Measurements from ENCODE around the gene WDR45B.

Gene WDR45B

DNA sequence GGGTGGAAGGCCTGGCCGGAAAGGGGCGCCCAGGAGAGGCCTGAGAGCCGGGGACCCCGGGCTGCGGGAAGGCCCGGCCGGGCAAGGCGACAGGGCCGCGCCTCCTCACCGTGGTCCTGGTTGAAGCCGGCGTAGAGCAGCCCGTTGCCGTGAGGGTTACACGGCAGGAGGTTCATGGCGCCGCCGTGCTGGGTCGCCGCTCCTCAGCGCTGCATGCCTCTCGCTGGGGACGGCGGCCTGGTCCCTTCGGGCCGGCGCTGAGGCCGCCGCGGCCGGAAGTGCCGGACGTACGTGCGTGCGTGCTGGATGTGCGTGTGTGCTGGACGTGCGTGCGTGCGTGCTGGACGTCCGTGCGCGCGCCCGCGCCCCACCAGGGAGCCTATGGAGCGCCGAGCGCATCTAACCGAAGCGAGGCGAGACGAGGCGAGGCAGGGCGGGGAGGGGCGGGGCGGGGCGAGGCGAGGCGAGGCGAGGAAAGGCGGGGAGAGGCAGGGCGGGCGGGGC, at the start of gene WDR45B:
Gene WDR45B, minus strand, starts transcription at position 280 of the 504 bp plus-strand sequence. Its CDS starts 104 bp downstream, at position 176.
- peak; percentile 89 for DNase-seq

DNA sequence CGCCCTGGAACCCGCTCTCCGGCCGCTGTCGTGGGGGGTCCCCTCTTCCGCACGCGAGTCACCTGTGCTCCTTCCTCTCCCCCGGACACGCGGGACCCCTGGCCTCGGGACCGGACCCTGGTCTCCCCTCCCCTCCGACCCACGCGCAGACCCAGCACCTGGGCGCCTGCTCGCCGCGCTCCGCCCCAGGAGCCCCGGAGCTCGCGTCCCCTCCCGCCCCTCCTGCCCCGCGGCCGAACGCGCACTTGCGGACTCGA, 49.5 kb upstream of the WDR45B start:
- no peak for DNase-seq

DNA sequence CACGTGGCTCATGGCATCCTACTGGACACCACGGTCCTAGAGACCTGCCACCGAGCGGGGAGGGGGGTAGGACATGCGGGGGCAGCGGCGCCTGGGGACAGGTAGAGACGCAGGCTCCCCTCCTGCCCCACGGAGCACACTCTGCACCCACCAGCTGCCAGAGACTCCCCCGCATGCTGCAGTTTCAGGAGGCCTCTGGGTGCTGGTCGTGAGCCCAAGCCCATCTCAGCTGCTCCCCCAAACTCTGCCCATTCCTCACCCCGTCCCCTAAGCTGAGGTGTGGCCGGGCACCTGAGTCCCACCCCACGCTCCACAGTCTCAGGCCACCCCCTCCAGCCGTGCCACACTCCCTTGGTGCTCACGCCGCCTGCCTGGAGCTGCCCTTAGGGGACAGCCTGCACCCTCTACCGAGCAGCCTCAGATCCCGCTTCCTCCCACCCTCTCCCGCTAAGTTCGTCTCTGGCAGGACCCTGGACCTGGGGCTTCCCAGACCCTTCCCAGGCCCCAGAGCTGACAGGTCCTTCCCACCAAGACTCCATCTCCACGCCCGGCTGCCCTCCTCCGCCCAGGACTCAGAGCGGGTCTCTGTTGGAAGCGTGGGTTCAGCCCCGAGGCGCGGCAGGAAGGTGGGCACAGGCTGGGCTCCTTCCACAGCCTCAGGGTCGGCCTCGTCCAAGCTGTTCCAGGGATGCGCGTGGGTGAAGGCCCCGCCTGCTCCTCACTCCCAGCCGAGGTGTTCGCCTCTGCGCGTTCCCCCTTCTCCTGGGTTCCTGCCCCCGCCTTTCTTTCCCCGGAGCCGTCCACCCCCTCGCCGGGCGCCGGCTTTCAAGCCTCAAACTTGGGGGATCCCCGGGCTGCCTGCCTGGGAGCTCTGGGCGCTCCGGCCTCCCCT, 48.9 kb upstream of the WDR45B start:
- DNase-seq, result no peak

DNA sequence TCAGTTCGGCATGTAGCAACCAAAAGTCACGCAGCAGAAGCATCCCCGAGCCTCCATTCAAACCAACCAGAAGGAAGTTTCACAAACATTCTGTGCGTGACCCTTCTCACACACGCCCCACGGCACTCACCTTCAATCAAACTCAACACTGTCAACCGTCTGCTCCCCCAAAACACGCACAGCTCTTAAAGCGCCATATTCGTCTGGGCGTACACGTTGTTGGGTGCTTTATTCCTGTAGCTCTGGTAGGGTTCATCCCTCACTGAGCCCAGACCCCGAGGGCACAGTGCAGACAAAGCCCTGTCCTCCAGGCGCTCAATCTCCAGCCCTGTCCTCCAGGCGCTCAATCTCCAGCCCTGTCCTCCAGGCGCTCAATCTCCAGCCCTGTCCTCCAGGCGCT, 48.0 kb upstream of the WDR45B start:
- no peak for DNase-seq

DNA sequence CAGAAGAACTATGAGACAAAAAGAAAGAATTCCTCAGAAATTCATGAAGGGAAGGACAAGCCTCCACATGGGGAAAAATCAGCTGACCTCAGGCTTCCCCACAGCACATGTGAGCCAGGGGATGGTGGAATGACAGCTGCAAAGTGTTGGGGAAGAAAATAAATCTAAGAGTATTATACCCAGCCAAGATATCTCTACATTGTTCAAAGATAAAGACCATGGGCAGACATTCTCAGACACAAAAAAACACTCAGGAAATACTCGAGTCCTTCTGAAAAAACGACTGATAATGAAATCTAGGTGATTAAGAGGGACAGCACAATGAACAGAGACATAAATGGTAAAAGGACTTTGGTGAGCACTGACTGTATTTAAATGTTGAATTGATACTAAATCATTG, 46.4 kb upstream of the WDR45B start:
- DNase-seq, result no peak

DNA sequence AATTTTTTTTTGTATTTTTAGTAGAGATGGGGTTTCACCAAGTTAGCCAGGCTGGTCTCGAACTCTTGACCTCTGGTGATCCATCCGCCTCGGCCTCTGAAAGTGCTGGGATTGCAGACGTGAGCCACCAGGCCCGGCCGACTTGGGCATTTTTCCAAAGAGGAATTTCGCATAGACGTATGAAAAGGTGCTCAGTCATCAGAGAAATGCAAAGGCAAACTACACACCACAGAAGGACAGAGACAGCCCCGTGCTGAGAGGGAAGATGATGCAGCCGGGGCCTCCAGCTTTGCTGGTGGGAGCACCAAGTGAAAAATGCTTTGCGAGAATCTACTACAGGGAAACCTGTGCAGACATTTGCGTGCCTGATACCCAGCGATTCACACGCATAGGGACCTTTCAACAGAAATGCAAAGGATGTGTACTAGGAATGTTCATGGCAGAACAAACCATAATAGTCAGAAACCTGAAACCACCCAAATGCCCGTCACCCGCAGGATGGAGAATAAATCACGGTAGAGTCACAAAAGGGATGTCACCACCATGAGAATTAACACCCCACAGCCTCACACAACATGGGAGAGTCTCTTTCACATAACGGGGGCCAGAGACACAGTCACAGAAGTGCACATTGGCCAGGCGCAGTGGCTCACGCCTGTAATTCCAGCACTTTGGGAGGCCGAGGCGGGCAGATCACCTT, 45.1 kb upstream of the WDR45B start:
- no peak for DNase-seq

DNA sequence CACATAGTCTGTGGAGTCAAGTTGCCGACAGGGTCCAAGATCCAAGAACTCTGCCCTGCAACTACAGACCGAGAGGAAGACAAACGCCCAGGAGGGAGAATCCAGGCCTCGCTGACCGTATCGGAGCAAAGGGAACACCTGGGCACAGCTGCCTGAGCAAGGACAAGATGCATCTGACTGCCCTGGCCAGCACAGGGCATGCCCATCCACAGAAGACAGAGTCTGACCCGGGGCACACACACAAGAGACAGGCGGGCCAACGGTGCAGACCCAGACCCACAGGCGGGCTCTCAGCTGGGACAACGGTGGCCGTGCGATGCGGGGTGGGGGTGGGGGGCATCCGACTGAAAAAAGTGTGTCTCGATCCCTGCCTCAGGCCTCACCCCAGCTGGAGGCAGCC, 44.0 kb upstream of the WDR45B start:
- DNase-seq, result no peak

DNA sequence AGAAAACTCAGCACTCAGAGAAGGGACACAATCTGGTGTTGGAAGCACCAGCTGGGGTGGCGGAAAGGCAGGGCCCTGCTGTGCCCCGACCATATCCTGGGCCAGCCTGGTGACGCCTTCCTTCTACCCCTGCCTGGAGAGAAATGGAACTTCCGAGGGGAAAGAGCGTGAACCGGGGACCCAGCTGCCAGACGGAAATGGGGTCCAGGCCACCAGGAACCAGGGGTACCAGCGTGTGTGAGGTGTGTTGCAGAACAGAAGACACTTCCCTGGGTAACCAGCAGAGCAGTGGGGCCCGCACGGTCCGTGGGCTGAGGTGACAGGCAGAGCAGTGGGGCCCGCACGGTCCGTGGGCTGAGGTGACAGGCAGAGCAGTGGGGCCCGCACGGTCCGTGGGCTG, 43.5 kb upstream of the WDR45B start:
- DNase-seq, result no peak

DNA sequence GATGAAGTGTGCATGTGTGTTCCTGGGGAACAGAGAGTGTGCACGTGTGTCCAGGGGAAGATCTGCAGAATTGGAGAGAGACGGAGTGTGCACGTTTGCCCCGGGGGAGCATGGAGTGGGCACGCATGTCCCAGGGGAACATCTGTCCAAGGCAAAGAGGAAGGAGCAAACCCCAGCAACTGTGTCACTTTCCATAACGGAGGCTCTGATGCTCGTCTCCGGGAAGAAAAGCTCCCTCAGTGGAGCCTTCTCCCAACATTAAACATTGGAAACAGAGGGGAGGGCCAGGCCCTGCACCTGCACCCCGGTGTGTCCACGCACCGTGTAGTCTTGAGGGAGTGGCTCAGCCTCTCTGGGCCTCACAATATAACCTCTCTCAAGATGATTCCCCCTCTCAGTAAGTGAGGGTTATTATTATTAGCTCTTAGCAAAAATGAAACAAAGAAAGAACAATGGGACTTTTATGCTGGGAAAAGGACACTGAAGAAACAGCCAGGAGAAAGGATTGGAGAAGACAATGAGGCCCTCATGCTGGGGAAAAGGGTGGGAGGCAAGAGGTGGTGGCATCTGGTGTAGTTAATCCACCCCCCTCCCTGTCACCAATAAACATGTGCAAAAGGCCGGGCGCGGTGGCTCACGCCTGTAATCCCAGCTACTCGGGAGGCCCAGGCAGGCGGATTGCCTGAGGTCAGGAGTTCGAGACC, 42.7 kb upstream of the WDR45B start:
- no peak for DNase-seq

DNA sequence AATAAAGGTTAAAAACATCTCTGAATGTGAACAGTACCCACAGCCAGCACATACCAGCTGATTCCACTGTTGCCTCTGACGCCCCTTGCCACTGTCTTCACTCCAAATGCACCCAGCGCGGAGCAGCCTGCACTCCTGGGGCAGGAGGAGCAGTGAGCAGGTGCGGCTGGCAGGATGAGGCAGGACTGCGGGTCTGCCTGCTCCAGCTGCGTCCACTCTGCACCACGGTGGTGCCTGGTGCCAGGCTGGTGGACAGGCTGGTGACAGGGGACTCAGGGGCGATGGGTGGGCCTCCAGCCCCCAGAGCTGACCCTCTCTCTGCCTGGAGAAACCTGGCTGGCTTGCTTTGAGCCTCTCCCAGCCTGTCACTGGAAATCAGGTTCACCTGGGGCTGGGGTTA, 40.8 kb upstream of the WDR45B start:
- no peak for DNase-seq

DNA sequence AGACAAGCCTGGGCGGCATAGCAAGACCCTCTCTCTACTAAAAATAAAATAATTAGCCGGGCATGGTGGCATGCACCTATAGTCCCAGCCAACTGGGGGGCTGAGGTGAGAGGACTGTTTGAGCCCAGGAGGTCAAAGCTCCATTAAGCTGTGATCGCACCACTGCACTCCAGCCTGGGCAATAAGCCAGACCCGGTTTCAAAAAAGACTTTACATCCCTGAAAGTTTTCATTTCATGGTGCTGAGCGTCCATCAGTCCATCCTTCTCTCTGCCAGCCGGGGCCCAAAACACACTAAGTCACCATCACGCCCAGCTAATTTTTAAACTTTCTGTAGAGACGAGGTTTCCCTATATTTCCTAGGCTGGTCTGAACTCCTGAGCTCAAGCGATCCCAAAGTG, 39.6 kb upstream of the WDR45B start:
- no peak for DNase-seq

DNA sequence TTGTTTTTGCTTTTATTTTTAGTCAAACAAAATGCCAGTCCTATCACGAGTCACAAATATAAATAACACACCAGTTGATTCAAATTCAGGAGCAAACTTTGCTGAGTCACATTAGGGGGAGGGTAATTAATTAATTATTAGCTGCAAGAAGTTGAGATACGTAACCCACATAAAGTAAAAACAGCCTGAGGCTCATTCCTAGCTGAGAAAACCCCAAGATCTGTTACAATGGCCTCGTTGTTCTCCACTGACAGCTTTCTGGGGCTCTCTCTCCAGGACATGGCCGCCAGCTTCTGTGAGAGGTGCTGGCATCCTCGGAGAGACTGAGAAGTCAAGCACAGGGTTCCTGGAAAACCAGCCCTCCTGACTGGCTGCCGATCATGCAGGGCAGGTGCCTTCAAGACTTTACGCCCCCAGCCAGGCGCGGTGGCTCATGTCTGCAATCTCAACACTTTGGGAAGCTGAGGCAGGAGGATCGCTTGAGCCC, 39.2 kb upstream of the WDR45B start:
- DNase-seq, result no peak

DNA sequence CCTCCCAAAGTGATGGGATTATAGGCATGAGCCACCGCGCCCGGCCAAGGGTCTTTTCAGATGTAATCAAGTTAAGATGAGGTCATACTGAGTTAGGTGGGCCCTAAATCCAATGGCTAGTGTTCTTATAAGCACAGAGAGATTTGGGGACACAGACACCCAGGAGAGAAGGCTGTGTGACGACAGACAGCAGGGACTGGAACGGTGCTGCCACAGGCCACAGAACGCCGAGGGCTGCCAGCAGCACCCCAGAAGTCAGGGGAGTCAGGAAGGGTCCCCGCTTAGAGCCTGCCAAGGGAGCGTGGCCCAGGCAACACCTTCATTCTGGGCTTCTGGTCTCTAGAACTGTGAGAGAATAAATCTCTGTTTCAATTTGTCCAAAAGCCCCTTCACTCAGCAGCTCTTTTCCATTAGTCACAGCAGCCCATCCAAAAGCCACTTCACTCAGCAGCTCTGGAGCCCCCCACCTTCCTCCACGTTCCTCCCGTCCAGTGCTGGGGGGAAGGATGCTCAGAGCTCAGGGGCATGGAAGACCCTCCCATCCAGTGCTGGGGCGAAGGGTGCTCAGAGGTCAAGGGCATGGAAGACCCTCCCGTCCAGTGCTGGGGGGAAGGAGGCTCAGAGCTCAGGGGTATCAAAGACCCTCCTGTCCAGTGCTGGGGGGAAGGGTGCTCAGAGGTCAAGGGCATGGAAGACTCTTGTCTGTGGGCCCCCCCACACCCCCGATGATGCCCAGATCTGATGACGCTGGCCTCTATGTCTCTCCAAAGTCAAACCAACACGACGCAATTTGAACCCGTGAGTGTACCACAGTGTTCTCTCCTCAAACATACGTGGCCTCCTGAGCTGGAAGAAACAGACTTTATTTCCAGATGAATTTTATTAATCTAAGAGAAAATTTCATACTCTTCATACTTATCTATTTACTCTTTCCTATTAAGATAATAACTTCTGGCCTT, 38.4 kb upstream of the WDR45B start:
- no peak for DNase-seq

DNA sequence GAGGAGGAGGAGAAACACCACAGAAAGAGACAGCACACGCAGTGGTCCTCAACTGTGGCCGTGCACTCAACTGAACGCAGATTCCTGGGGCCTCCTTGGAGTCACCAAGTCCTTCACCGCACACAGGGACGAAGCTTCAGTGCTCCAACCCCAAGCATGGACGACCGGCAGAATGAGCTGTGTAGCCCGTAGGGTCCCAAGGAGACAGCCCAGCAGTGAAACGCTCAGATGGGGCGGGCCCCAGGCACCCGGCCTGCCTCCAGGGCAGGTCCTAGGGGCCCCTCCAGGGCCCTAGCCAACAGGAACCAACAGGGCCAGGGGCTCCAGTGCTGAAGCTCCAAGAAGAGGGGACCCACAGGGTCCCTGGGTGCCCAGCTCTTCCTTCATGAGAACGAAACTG, 37.0 kb upstream of the WDR45B start:
- no peak for DNase-seq

DNA sequence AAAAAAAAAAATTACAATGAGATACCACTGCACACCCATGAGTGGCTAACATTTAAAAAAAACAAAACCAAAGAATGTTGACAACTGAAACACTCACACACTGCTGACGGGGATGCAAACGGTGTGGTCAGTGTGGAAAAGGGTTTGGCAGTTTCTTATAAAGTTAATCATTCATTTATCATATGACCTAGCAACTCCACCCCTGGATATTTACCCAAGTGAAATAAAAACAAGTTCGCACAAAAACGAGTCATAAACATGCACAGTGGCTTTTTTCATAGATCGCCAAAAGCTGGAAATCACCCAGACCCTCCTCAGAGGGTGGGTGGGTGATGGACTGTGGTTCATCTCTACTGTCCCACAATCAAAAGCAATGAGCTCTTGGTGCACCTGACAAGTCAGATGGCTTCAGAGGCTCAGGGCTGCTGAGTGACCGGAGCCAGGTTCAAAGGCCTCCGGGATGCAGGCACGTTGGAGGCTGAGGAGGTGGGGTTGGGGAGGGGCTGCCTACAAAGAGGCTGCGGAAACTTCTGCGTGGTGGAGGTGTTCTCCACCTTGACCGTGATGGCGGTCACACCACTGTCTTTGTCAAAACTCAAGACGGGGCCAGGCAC, 36.1 kb upstream of the WDR45B start:
- DNase-seq, result no peak

DNA sequence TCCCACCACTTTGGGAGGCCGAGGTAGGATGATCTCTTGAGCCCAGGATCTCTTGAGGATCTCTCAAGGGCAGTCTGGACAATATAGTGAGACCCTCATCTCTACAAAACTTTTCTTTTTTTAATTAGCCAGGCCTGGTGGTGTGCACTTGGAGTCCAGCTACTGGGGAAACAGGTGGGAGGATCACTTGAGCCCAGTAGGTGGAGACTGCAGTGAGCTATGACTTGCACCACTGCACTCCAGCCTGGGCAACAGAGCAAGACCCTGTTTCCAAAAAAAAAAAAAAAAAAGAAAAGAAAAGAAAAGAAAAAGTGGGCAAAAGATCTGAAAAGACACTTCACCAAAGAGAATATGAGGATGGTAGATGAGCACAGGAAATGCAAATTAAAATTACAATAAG, 35.3 kb upstream of the WDR45B start:
- DNase-seq, result no peak

DNA sequence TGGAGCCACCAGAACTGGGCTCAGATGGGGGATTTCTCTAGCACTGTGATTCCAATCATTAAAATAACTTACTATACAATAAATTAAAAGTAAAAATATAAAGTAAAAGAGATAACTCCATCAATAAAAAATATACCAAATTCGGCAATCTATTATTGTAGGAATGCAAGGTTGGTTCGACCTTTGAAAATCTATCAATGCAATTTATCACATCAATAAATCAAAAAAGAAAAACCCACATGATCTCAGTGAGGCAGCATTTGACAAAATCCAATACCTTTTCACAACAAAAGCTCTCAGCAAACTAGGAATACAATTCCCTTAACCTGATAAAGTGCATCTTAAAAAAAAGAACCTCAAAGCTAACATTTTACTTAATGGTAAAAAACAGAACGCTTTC, 33.3 kb upstream of the WDR45B start:
- no peak for DNase-seq

DNA sequence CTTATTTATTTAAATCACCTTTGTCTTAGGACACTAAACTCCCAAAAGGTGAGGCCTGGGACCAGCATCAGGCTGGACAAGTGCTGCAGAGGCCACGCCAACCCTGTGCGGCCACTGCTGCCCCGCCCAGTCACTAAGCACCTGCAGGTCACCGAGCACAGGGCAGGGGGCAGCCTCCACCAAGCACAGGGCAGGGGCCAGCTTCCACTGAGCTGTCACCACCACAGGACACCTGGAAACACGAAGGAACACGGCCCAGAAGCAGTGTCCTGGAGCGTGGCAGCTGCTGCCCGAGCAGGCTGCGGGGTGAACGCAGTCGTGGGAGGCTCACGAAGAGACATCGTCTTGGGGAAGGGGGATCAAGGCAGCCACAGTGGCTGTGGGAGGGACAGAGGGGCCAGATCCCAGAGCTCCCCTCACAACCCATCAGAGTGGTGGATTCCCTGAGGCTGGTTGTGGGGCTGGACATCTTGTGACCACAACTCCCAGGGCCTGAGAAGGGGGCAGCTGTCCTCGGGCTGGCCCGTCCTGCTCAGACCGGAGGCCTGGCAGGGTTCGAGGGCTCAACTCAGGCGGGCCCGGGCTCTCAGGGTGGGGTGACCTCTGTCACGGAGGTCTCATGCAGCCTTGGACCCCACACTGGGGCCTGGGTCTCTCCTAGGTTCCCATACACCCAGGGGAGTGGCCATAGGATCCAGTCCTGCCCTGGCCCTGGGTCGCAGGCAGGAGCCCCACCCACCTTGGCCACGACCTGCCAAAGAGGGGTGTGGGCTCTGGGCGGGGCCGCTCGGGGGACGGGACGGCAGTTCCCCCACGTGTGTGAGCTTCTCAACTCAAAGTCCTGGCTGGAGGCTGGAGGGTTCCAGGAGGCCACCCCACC, 31.6 kb upstream of the WDR45B start:
- DNase-seq, result no peak

DNA sequence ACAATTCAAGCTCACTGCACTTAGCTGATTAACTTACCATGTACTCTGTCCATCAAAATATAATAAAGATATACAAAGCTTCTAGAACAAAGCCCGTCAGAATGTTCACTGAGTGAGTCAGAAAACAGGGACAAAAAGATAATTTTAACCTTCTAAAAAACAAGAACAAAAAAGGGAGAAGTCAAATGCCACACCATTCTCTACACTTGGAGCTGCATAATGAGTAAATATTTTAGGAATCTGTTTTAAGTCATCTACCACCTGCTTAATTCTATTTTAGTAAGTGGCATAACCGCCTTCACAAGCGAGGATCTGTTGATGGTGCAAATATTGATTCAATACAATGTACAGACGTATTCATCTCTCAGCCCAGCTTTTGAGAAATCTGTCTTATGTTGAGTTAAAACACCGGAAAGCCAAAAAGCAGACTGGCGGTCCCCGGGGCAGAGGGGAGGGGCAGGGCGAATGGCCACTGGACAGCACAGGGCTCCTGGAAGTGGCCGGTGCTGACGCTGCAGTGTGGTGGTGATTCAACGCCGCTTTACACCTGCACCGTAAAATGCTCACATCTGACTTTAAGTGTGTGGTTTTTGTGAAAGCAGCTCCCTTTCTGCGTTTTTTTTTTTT, 30.1 kb upstream of the WDR45B start:
- no peak for DNase-seq

DNA sequence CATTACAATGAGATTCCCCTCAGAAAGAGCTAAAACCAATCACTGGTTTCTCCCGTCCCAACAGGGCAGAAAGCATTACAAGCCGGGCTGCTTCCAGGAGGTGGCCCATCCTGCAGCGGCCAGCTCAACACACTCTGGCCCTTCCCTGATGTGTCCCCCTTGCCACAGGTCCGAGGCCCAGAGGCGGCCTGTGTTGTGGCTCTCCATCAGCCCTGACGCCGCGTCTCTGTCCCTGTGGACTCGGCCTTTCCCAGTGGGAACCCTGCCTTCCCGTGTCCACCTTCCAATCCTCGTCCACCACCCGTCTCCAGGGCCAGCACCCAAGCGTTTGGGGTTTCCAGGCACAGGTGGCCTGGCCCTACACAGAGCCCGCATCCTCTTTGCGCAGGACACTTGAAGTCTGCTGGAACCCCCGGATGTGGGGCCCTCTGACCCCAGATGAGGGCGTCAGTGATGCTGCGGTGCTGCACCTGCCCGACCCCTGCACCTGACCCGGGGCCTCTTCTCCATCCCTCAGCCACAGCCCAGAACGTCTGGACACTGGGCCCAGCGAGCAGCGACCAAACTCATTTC, 29.2 kb upstream of the WDR45B start:
- no peak for DNase-seq

All from CD4-positive, alpha-beta T cell treated with Interleukin-17A for 1 hour (primary cell).